A204.1 (cell line): ENCODE data around the gene AGBL5.

Experiments used
- FAIRE-seq: peaks from 2 replicates; lab custom pipeline; 2012; peaks lifted over from hg19 to GRCh38; lab: Jason Lieb, UNC

AGBL5 gene

GRCh38 chr2:27078267-27079194 lies 27.1 kb downstream of the AGBL5 start, which contains the start of gene EMILIN1:
Gene EMILIN1 (plus strand): TSS chr2:27078615. CDS start chr2:27079066, 451 bp downstream.
- no peak for FAIRE-seq

- no peak for FAIRE-seq
Measured at GRCh38 chr2:27079233-27080139, 28.0 kb downstream of the AGBL5 start.

DNA sequence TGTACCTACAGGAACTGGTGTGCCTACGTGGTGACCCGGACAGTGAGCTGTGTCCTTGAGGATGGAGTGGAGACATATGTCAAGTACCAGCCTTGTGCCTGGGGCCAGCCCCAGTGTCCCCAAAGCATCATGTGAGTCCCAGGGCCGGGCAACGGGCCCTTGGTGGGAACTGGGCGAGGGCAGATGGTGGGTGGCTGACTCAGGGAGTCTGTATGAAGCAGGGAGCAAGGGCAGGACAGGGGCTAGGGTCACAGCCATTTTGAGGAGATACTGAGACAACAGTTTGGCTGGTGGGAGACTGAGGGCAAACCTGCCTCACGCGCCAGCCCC lies 28.6 kb downstream of the AGBL5 start:
- FAIRE-seq = no peak

GRCh38 chr2:27080603-27080936 lies 29.1 kb downstream of the AGBL5 start:
- FAIRE-seq = no peak

- FAIRE-seq = no peak
Measured at GRCh38 chr2:27081984-27082772, 30.7 kb downstream of the AGBL5 start.

GRCh38 chr2:27082773-27083409 lies 31.4 kb downstream of the AGBL5 start:
- FAIRE-seq = no peak

GRCh38 chr2:27083410-27084296 lies 32.2 kb downstream of the AGBL5 start:
- no peak for FAIRE-seq

DNA sequence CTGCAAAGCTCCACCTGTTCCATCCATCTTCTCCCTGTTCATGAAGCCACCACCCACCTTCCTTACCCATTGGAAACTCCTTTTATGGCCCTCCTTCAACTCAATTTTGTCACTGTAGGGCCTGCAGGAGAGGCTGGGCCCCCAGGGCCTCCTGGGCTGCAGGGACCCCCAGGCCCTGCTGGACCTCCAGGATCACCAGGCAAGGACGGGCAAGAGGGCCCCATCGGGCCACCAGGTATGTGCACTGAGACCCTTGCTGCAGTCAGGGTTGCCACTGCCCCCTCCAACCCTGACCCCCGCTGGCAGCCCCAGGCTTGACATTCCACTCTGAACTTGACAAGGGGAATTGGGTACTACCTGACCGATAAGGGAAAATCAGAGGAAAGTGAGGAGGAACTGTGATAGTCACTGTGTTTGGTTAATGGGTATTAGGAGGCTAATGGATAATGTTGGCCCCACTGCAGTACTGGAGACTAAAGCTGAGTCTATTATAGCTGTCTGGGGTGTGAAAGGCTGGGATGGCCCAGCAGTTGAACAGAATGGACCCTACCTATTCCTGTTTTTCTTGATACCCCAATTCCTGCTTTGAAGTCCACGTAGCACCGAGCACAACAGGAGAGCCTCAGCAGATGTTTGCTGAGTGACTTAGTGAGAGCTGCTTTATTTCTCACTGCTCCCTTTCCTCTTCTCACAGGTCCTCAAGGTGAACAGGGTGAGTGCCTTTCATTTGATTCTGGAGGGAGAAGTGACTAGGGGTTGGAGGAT lies 33.0 kb downstream of the AGBL5 start:
- no peak for FAIRE-seq

- no peak for FAIRE-seq
Measured at GRCh38 chr2:27085062-27085672, 33.7 kb downstream of the AGBL5 start.

DNA sequence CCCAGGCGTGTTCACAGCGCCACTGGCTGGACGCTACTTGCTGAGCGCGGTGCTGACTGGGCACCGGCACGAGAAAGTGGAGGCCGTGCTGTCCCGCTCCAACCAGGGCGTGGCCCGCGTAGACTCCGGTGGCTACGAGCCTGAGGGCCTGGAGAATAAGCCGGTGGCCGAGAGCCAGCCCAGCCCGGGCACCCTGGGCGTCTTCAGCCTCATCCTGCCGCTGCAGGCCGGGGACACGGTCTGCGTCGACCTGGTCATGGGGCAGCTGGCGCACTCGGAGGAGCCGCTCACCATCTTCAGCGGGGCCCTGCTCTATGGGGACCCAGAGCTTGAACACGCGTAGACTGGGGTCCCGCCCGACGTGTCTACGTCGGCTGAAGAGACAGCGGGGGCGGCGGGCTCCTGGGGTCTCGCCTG lies 34.2 kb downstream of the AGBL5 start:
- FAIRE-seq = no peak

DNA sequence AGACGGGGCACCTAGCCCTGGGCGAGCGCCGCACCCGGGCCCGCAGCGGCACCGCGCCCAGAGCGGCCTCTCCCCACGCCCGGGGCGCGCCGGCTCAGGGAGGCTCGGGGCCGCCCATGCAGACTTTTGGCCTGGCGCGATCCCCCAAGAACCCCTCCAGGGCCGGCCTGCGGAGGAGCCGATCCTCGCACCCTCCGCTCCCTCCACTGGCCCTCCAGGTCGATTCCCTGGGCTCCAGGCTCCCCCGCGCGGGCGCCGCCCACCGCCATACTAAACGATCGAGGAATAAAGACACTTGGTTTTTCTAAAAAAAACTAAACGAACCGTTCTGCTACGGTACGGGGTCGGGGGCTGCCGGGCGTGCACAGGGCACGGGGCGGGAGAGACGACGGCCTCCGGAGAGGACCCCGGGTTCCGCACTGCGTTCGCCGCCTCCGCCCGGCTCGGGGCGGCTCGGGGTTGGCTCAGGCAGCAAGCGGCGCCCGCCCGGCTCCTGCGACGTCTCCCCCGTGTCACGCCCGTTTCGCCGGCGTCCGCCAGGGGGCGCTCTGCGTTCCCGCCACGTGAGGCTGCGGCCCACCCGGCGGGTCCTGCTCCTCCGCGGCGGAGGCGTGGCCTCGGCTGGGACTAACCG lies 34.7 kb downstream of the AGBL5 start:
- FAIRE-seq = no peak

DNA sequence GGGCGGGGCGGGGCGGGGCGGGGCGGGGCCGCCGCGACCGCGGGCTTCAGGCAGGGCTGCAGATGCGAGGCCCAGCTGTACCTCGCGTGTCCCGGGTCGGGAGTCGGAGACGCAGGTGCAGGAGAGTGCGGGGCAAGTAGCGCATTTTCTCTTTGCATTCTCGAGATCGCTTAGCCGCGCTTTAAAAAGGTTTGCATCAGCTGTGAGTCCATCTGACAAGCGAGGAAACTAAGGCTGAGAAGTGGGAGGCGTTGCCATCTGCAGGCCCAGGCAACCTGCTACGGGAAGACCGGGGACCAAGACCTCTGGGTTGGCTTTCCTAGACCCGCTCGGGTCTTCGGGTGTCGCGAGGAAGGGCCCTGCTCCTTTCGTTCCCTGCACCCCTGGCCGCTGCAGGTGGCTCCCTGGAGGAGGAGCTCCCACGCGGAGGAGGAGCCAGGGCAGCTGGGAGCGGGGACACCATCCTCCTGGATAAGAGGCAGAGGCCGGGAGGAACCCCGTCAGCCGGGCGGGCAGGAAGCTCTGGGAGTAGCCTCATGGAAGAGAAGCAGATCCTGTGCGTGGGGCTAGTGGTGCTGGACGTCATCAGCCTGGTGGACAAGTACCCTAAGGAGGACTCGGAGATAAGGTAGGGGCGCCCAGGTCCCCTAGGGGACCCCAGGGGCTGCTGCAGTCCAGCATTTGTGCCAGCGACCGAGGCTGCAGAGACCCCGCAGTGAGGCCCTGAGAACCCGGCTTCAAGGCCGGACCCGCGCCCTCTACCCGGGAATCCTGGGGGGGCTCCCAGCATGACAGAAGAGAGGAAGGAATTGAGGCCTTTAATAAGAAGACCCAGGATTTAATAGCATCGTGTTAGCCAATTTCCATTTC lies 35.5 kb downstream of the AGBL5 start, which contains the start of gene KHK:
KHK (plus strand) TSS at position 49 of the 870 bp plus-strand sequence; CDS start at position 537, 488 bp downstream.
- FAIRE-seq = no peak

DNA sequence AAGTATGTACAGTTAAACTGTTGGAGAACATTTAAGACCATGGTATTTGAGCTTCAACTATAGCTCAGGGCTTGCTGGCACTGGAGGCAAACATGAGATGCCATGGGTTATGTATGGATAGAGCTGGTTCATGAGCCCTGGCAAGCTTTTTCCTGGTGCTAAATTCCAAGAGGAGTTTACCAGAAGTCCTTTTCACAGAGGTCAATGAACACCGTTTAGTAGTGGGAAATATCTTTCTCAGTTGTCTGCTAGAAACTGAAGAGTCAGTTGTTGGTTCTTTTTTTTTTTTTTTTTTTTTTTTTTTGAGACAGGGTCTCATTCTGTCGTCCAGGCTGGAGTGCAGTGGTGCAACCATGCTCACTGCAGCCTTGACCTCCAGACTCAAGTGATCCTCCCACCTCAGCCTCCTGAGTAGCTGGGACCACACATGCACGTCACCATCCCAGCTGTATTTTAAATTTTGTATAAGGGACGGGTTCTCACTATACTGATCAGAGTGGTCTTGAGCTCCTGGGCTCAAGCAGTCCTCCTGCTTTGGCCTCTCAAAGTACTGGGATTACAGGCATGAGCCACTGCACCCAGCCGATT lies 36.4 kb downstream of the AGBL5 start:
- no peak for FAIRE-seq

- FAIRE-seq = no peak
Measured at GRCh38 chr2:27088634-27089033, 37.2 kb downstream of the AGBL5 start.

- no peak for FAIRE-seq
Measured at GRCh38 chr2:27089111-27089954, 37.9 kb downstream of the AGBL5 start.
